ENCODE data around the gene TENM4.

TENM4 gene

DNA sequence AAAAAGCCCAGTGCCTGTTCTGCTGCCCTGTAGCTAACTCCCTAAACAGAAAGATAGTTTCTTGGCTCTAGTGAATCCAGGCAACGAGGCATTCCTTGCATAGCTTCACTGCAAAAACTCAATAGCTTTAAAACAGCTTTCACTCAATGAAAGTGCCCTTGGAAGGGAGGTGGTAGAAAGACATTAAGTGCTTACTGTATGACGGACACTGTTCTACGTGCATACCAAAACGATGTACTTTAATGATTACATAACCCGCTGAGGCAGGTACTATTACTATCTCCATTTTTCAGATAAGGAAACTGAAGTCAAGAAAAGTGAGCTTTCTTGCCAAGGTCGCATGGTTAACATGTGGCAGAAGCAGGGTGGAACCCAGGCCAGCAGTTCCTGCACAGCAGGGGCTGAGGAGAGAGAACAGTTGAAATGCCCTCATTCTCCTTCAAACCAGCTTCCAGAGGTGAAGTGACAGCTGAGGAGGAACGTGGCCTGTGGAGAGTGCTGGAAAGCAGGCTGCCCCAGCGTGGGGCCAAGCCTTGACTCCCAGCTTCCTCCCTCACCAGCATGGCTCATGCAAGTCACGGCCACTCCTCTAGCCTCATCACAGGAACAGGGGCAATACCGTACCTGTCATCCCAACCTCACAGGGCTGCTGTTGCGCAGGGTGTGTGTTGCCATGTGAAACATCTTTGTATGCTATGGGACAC lies 638.6 kb downstream of the TENM4 start:
- no peak overlapping the region for H3K27ac Mint-ChIP-seq
- ATAC-seq (replicated peaks) = no peak
- no peak for DNase-seq
- peaks cover under 1 to 3% of the 10 kb centered on the region in 2 donors for H3K27me3 Mint-ChIP-seq
- H3K36me3 Mint-ChIP-seq (ENCODE audit: insufficient read depth) = no peaks in the 10 kb centered on the region
- H3K4me1 Mint-ChIP-seq (ENCODE audit: low read depth in 2 of 2) = no peaks in the 10 kb centered on the region
- no peaks in the 10 kb centered on the region for H3K9me3 Mint-ChIP-seq
- no peak overlapping the region for H3K4me3 Mint-ChIP-seq

DNA sequence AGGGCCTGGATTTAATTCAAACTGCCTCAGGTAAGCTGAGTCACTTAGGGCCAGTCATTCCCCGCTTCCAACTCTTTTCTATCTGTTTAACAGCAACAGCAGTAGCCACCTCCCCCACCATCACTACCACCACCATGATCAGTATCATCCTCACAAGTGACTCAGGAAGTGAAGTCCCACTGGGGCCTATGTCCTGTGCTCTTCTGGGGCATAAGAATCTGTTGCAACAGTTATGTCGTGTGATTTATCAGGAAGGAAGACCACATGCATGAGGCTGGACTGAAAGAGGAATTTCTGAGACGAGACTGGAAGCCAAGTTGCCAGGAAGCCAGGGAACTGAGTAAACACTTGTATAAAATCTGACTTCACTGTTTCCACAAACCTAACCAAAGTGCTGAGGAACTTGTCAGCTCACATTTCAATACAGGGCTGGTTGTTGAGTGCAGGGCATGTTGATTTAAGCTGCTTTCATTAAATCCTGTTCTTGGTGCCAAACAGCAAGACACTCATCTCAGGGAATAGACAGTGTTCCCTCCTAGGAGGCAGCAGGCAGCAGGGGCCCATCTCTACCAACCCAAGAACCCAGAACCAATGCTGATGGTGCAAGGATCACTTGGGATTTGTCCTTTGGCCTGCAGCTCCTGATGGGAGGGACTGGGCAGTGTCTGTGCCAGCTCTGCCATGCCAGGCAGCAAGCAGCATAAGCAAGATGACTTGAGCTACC lies 639.5 kb downstream of the TENM4 start:
- ATAC-seq (replicated peaks) = no peak
- Mint-ChIP-seq H3K4me1 (ENCODE audit: low read depth in 2 of 2) (no peaks in the 10 kb centered on the region), H3K27ac (no peak overlapping the region), H3K27me3 (peaks cover 0 to 6% of the 10 kb centered on the region in 2 donors), H3K9me3 (no peaks in the 10 kb centered on the region), H3K4me3 (no peak overlapping the region), H3K36me3 (ENCODE audit: insufficient read depth) (no peaks in the 10 kb centered on the region)
- DNase-seq = no peak

DNA sequence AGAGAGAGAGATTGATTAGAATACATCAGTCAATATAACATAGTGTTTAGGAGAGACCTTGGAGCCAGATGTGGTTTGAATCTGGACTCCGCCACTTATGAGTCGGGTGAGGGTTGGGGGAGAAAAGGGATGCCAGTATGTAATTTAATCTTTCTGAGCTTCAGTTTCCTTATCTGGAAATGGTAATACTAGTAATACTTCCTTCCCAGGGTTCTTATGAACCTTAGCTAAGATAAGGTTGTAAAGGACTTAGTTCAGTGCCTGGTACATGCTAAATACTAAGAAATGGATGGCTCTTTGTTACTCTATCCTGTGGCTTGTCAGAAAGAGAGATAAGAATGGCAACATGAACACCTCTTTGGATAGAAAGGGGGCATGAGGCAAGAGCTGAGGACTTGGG lies 640.1 kb downstream of the TENM4 start:
- Mint-ChIP-seq H3K4me1 (ENCODE audit: low read depth in 2 of 2) (no peaks in the 10 kb centered on the region), H3K4me3 (no peak overlapping the region), H3K27me3 (peaks cover 0 to 6% of the 10 kb centered on the region in 2 donors), H3K27ac (no peak overlapping the region), H3K36me3 (ENCODE audit: insufficient read depth) (no peaks in the 10 kb centered on the region), H3K9me3 (no peaks in the 10 kb centered on the region)
- ATAC-seq (replicated peaks) (no peak), DNase-seq (no peak)

DNA sequence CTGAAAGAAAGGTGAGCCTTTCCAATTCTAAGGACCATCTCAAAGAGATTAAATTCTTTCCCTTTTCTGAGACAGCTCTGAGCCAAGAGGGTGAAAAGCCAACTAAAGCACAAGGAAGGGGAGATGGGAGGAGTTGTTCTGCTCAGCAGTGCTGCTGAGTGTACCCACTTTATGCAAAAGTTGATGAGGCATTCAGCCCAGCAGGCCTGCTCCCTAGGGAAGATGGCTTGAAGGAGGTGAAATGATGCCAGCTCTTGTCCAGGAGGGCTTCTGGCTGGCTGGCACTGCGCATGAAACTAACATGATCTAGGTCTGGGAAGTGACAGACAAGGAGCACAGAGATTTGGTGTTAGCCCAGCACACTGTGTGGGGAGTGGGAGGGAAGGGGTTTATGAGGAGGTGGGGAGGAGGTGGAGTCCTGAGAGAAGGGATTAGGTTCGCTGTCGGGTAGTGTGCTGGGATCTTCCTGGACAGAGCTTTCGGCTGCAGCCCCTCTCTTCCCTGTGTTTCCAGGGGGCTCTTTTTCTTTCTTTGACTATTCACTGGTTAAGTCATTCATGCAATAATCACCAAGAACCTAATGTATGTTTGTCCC lies 640.6 kb downstream of the TENM4 start:
- Mint-ChIP-seq H3K4me3 (no peak overlapping the region), H3K4me1 (ENCODE audit: low read depth in 2 of 2) (no peaks in the 10 kb centered on the region)

DNA sequence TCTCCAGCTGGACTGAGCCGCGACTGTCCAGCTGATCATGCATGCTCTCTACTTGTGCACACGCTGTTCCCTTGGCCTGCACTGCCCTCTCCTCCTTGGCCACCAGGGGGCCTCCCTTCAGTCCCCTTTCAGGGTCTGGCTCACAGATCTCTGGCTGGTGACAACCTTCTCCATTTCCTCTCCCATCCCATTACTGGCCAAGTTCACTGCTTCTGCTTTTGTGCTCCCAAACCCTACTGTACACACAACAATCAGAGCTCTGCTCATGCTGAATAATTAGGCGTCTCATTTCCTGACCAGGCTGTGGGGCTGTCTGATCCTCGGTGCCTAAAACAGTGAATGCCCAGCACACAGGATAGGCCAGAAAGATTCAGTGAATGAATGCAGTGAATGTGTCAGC lies 642.2 kb downstream of the TENM4 start:
- ATAC-seq (replicated peaks) (no peak), DNase-seq (no peak)
- Mint-ChIP-seq H3K9me3 (no peaks in the 10 kb centered on the region), H3K36me3 (ENCODE audit: insufficient read depth) (no peaks in the 10 kb centered on the region), H3K27ac (no peak overlapping the region), H3K4me1 (ENCODE audit: low read depth in 2 of 2) (no peaks in the 10 kb centered on the region), H3K27me3 (peaks cover 11 to 13% of the 10 kb centered on the region in 2 donors), H3K4me3 (no peak overlapping the region)

More for the DNA sequence above, 640.6 kb downstream of the TENM4 start:
- DNase-seq (no peak), ATAC-seq (replicated peaks) (no peak)
- Mint-ChIP-seq H3K36me3 (ENCODE audit: insufficient read depth) (no peaks in the 10 kb centered on the region), H3K27me3 (peaks cover 0 to 6% of the 10 kb centered on the region in 2 donors), H3K9me3 (no peaks in the 10 kb centered on the region), H3K27ac (no peak overlapping the region)

DNA sequence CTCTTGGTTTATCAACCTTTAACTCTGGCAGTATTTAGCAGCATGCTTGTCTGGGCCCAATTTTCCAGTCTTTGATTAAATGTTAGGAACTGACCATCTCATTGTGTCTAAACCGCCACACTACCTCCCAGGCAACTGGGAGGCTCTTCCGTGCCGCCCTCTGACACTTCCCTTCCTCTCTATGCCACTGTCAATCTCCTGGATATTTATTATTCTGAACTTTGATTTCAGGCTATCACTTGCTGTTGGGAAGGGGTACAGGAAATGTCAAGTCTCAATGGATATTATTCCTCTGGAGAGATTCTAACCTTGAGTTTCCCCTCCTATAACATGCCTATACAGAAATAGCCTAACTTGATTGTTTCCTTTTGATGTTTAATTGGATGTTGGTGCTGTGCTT lies 643.3 kb downstream of the TENM4 start:
- peaks cover 13 to 14% of the 10 kb centered on the region in 2 donors for H3K27me3 Mint-ChIP-seq
- H3K4me3 Mint-ChIP-seq = no peak overlapping the region
- ATAC-seq (replicated peaks) (no peak), DNase-seq (no peak)
- no peaks in the 10 kb centered on the region for H3K36me3 Mint-ChIP-seq (ENCODE audit: insufficient read depth)
- no peaks in the 10 kb centered on the region for H3K9me3 Mint-ChIP-seq
- H3K27ac Mint-ChIP-seq = no peak overlapping the region
- H3K4me1 Mint-ChIP-seq (ENCODE audit: low read depth in 2 of 2) = no peaks in the 10 kb centered on the region

DNA sequence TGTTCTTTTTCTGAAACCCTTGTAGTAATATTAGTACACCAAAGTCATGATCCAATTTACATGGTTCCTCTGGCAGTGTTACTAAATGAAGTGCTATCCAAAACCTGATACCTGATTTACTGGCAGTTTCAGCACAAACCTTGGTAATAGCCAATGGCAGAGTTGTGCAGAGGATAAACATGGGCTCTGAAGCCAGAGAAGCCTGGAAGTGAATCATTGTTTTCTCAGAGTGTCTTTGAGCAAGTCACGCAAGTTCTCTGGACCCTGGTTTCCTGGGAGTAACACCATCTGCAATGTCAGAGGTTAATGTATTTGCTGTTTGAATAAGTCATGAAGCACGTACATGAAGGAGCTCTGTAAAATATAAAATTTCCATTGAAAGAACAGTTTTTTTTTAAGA lies 643.9 kb downstream of the TENM4 start:
- no peak for ATAC-seq (replicated peaks)
- H3K9me3 Mint-ChIP-seq = no peaks in the 10 kb centered on the region
- no peak for DNase-seq
- no peaks in the 10 kb centered on the region for H3K36me3 Mint-ChIP-seq (ENCODE audit: insufficient read depth)
- H3K4me3 Mint-ChIP-seq = no peak overlapping the region
- no peaks in the 10 kb centered on the region for H3K4me1 Mint-ChIP-seq (ENCODE audit: low read depth in 2 of 2)
- no peak overlapping the region for H3K27ac Mint-ChIP-seq
- H3K27me3 Mint-ChIP-seq = peaks cover 13 to 14% of the 10 kb centered on the region in 2 donors

DNA sequence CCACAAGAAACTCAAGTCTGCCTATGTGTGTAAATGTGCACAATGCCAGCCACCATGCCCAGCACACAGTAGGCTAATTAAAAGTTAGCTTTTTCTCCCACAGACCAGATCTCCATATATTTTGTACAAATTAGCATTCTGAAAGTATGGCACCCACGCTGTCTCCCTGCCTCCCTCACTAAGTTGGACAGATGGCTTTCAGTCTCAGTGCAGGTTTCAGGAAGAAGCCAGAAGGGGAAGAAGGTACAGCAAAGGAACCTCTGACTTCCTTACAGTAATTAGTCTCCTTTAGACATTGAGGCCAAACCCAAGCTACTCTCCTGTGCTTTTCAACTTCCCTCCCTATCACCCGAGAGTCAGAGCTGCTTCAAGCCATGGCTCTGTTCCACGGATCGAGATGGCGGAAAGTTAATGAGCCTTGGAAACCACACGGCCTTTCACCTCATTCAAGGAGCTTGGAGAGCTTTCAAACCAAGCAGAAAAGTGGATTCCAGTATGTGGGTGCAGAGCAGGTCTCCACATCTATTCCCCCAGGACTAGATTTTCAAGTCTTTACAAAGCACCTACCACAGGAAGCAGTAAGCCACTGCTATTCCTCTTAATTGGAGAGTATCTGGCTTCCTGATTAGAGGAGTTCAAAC lies 645.1 kb downstream of the TENM4 start:
- Mint-ChIP-seq H3K4me3 (no peak overlapping the region), H3K36me3 (ENCODE audit: insufficient read depth) (no peaks in the 10 kb centered on the region), H3K9me3 (no peaks in the 10 kb centered on the region), H3K4me1 (ENCODE audit: low read depth in 2 of 2) (no peaks in the 10 kb centered on the region), H3K27ac (no peak overlapping the region), H3K27me3 (peaks cover 13 to 14% of the 10 kb centered on the region in 2 donors)
- DNase-seq (no peak), ATAC-seq (replicated peaks) (no peak)

DNA sequence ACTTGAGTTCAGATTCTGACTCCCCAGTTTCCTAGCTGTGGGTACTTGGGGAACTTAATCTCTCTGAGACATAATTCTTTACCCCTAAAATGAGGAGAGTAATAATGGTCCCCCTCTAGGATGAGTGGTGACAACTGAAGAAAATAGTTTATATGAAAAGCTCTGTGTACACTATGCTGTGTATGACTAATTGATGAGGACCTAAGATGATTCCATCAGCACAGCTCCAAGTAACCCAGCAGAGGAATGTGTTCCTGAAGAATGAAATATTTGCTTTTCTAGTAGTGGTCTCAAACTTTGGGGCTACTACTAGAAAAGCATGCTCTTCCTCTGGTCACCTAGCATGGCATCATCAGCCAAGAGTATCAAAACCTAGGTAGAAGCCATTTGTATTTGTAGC lies 648.9 kb downstream of the TENM4 start:
- H3K27ac Mint-ChIP-seq = no peak overlapping the region
- no peaks in the 10 kb centered on the region for H3K9me3 Mint-ChIP-seq
- H3K36me3 Mint-ChIP-seq (ENCODE audit: insufficient read depth) = no peaks in the 10 kb centered on the region
- no peaks in the 10 kb centered on the region for H3K4me1 Mint-ChIP-seq (ENCODE audit: low read depth in 2 of 2)
- H3K27me3 Mint-ChIP-seq = peaks cover 13 to 16% of the 10 kb centered on the region in 2 donors
- DNase-seq (no peak), ATAC-seq (replicated peaks) (no peak)
- H3K4me3 Mint-ChIP-seq = no peak overlapping the region

DNA sequence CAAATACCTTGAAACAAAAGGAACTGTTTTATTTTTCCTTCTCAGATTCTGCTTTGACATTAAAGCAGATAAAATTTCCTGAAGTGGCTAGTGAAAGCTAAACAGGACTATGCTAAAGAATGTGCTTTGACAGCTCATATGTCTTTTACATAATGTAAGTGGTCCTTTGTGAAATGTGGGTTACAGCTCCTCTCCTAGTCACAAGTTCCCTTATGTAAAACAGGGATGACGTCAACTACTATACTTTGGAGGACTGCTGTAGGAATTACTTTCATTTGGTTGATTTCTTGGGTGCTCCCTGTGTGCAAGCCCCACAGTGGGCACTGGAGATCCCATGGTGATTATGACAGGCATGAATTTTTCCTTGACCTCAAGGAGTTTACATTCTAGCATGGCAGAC lies 649.6 kb downstream of the TENM4 start:
- no peaks in the 10 kb centered on the region for H3K9me3 Mint-ChIP-seq
- no peaks in the 10 kb centered on the region for H3K4me1 Mint-ChIP-seq (ENCODE audit: low read depth in 2 of 2)
- no peak overlapping the region for H3K27ac Mint-ChIP-seq
- no peak for DNase-seq
- no peak overlapping the region for H3K4me3 Mint-ChIP-seq
- H3K27me3 Mint-ChIP-seq = peaks cover 7 to 23% of the 10 kb centered on the region in 2 donors
- ATAC-seq (replicated peaks) = no peak
- H3K36me3 Mint-ChIP-seq (ENCODE audit: insufficient read depth) = no peaks in the 10 kb centered on the region

DNA sequence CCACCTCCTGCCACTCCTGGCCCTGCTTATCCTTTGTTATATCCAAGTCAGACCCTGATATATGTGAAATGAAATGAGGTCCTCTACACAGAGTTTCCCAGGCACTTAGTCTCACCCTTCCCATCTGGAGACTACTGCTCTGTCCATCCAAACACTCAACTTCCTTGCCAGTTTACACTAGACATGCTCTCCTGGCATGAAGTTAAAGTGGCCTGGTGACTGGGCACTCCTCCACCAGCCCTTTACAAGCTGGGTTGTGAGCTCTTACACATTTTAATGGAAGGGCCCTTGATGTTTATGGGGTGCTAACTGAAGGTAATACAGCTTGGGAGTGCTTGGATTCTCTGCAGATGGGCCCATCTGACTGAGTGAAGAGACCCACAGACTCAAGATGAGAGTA lies 650.0 kb downstream of the TENM4 start:
- Mint-ChIP-seq H3K27ac (no peak overlapping the region), H3K36me3 (ENCODE audit: insufficient read depth) (no peaks in the 10 kb centered on the region), H3K4me3 (no peak overlapping the region), H3K27me3 (peaks cover 10 to 28% of the 10 kb centered on the region in 2 donors), H3K9me3 (no peaks in the 10 kb centered on the region), H3K4me1 (ENCODE audit: low read depth in 2 of 2) (no peaks in the 10 kb centered on the region)
- DNase-seq (no peak), ATAC-seq (replicated peaks) (no peak)

DNA sequence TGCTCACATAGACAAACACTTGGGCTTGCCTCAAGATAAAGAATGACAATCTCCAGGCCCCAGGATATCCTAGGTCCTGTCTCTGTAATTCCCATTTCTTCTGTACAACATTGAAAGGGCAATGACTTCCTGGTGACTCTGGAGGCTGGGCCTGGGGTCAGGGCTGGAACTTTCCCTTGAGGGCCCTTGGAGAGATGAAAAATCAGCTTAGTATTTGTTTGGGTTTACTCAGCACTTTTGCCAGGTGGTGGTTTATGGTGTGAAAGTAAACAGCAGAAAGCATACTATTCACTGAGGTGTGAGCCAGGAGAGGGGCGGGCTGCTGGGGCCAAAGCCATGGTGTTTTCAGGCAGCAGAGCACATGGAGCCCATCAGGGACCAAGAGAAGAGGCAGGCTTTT lies 651.5 kb downstream of the TENM4 start:
- Mint-ChIP-seq H3K9me3 (no peaks in the 10 kb centered on the region), H3K36me3 (ENCODE audit: insufficient read depth) (no peaks in the 10 kb centered on the region), H3K4me3 (no peak overlapping the region), H3K4me1 (ENCODE audit: low read depth in 2 of 2) (no peaks in the 10 kb centered on the region), H3K27me3 (peaks cover 17 to 38% of the 10 kb centered on the region in 2 donors), H3K27ac (no peak overlapping the region)
- DNase-seq (no peak), ATAC-seq (replicated peaks) (no peak)

DNA sequence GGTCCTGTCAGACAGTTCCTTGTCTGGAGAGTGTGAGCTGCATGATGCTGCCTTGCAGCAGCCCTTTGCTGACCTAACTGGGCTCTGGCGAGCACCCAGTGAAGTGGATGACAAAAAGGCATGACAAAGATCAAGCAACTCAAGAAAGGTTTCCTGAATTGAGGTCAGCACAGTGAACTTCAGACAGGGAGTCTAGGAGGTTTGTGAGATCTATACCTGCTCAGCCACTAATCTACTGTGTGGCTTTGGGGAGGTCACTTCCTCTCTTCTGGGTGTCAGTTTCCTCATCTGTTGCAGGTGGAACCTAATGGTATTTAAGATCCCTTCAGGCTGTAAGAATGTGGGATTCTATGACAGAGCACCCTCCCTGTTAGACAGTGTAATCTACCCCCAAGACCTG lies 652.3 kb downstream of the TENM4 start:
- H3K4me1 Mint-ChIP-seq (ENCODE audit: low read depth in 2 of 2) = no peaks in the 10 kb centered on the region
- no peak overlapping the region for H3K4me3 Mint-ChIP-seq
- DNase-seq (no peak), ATAC-seq (replicated peaks) (no peak)
- no peak overlapping the region for H3K27ac Mint-ChIP-seq
- no peaks in the 10 kb centered on the region for H3K9me3 Mint-ChIP-seq
- H3K36me3 Mint-ChIP-seq (ENCODE audit: insufficient read depth) = no peaks in the 10 kb centered on the region
- H3K27me3 Mint-ChIP-seq = peaks cover 13 to 38% of the 10 kb centered on the region in 2 donors

Measured in effector memory CD8-positive, alpha-beta T cell (primary cell).